COLO829 (cell line): ENCODE results near the gene TMEM184A.
"Not testable (repeated sequence)": the region's sequence is repeated elsewhere in the genome, so short reads cannot be mapped to it uniquely, and the experiment has no call there.

Source experiments
- DNase-seq: peaks from one replicate; pipeline ENCODE4 v3.0.0; 2012; ENCODE audit warnings: low spot score

TMEM184A gene

DNA sequence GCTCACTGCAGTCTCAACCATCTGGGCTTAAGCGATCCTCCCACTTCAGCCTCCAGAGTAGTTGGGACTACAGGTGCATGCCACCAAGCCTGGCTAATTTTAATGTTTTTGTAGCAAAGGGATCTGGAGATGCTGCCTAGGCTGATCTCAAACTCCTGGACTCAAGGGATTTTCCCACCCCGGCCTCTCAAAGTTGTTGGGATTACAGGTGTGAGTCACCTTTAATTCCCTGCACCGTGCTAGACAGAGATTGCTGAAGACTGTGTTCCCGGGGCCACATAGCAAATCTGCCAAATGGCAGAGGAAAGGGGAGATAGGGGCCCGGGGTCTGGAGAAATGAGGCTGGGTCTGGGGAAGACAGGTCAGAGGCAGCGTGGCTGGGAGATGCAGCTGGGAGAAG, 34.5 kb upstream of the TMEM184A start:
- no peak for DNase-seq

GRCh38 chr7:1588978-1589377, 33.0 kb upstream of the TMEM184A start:
- DNase-seq: no peak

- no peak for DNase-seq
These were observed 31.7 kb upstream of the TMEM184A start for GRCh38 chr7:1587738-1588137.

DNA sequence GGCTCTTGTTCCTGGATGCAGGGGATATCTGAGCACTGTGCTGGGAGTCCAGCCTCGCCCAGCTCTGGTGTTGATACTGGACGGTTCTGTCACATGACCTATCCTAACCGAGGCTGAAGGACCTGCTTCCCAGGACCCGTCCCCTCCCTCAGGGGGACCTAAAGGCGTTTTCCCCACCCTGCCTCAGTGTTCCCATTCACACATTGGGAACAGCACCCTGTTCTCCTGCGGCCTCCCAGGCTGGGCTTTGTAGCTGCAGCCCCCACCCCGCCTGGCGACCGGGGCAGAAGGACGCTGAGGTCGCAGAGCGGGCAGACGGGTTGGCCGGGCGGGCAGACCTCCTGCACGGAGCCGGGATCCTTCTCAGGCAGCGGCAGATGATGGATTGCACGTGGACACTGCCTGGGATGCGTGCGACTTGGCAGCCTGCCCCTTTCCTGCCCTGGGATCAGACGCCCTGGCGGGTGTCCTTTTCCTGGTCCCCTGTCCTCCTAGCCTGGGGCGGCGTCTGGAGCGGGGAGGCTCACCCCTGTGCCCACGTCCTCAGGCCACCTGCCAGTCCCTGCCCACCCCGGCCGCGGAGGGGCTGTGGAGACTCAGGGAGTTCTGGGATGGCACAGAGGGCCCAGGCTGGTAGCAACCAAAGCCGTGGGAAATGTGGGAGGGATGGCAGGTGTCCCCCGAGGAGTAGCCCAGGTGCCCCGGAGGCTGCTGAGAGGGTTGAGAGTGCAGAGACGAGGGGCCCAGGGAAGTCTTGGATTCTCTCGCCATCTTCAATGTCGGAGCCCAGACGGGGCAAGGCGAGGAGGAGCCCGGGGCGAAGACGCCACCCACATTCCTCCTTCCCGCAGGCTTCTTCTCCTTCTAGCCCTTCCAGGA, 31.1 kb upstream of the TMEM184A start:
- DNase-seq: no peak

- no peak for DNase-seq
These were observed 30.3 kb upstream of the TMEM184A start for GRCh38 chr7:1586126-1586826.

DNA sequence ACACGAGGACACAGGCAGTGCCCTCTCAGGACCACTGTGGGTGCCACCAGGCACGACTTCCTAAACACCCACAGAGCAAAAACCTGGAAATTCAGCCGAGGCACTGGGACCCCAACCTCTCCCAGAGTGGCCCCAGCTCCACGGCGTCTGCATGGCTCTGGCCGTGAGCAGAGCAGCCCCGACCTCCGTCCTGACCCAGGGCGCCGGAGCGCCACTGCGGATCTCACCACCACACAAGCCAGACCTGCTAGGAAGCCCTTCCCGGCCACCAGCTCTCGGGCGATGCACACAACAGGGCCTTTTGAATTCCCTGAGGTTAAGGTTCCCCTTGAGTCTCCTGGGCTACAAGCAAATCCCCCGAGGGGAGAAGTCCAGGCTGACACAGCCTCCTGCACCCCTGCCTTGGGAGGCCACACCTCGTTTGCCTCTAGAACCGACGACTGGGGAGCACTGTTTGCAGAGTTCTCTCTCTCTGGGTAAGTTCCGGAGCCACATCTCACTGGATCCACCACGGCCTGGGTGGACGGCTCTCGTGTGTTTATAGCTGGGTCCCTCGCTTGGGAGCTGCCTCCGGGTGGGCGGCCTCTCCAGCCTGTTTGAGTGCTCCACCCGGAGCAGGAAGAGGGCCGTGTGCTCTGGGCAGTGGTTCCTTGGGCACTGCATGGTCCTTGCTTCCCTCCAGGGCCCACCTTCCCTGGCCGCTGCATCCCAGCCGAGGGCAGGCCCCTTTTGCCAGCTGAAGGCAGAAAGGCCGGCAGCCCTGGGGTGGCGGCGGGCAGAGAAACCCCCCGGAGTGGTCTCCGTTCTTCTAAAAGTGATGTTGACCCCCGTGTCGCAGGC, 29.4 kb upstream of the TMEM184A start:
- no peak for DNase-seq

GRCh38 chr7:1584700-1585099, 28.7 kb upstream of the TMEM184A start:
- DNase-seq: no peak

DNA sequence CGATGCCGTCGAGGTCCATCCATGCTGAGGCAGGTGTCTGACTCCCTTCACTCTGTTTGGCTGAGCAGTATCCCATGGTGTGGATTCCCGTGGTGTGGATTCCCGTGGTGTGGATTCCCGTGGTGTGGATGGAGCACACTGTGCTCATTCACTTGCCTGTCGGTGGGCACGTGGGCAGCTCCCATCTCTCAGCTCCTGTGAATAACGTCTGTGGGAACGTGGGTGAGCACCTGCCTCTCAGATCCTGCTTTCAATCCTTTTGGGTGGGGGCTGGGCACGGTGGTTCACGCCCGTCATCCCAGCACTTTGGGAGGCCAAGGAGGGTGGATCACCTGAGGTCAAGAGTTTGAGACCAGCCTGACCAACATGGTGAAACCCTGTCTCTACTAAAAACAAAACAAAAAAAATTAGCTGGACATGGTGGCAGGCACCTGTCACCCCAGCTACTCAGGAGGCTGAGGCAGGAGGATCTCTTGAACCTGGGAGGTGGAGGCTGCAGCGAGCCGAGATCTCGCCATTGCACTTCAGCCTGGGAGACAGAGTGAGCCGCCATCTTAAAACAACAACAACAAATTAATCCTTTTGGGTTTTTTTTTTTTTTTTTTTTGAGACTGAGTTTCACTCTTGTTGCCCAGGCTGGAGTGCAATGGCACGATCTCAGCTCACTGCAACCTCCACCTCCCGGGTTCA, 27.4 kb upstream of the TMEM184A start:
- not testable (repeated sequence) for DNase-seq

GRCh38 chr7:1580422-1581030, 24.5 kb upstream of the TMEM184A start:
- DNase-seq: no peak

DNA sequence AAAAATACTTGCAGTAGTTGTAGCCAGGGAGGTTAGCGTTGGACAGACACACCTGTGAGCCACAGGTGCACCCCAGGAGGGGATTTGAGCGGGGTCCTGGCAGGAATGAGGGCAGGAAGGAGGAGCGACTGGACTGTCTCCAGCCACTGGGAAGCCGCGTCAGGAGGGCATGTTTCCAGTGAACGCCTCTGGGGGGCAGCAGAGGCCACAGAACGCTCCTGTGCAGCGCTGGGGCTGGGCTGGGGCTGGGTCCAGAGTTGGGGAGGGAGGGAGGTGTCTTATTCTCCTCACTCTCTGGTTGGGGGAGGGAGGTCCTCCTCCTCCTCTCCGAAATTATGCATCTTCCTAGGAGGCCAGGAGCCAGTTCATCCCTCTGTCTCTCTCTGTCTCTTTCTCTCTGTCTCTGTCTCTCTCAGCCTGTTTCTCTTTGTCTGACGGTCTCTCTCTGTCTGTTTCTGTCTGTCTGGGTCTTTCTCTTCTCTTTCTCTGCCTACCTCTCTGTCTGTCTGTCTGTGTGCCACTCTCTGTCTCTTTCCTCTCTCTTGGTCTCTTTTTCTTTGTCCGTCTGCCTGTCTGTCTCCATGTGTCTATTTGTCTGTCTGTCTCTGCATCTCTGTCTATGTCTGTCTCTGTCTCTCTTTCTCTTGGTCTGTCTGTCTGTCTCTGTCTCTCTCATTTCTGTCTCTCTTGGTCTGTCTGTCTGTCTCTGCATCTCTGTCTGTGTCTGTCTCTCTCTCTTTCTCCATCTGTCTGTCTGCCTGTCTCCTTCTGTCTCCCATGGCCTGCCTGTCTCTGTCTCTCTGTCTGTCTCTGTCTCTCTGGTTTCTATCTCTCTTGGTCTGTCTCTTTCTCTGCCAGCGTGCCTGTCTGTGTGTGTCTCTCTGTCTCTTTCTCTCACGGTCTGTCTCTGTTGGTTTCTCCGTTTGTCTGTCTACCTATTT, 23.7 kb upstream of the TMEM184A start:
- peak; percentile 72 for DNase-seq

- DNase-seq: no peak
These were observed 22.5 kb upstream of the TMEM184A start for GRCh38 chr7:1578513-1578912.

GRCh38 chr7:1576521-1577253, 20.7 kb upstream of the TMEM184A start:
- DNase-seq: no peak

GRCh38 chr7:1575809-1576208, 19.8 kb upstream of the TMEM184A start:
- no peak for DNase-seq

DNA sequence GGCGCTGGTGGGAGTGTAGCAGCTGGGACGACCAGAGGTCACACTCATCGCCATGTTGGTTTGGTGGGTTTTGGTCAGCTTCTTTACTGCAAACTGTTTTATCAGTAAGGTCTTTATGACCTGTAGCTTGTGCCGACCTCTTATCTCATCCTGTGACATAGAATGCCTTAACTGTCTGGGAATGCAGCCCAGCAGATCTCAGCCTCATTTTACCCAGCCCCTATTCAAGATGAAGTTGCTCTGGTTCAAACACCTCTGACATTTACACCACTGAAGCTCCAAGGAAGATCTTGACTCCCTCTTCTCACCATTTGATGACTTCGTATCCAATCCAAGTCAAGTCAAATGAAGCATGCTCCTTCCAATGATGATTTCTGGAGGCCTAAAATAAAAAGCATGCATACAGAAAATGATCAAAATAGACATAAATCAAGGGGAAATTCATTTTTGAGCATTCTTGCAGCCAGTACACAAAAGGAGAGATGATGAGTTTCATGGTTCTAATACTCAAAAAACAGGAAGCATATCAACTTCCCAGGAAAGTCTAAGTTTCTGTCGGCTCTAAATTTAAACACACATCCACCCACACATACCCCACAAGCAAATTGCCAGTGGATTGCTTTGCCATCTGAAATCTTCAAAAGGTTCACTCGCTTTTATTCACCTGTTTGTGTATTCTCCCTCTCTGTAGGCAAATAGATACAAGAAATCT, 16.3 kb upstream of the TMEM184A start:
- no peak for DNase-seq

DNA sequence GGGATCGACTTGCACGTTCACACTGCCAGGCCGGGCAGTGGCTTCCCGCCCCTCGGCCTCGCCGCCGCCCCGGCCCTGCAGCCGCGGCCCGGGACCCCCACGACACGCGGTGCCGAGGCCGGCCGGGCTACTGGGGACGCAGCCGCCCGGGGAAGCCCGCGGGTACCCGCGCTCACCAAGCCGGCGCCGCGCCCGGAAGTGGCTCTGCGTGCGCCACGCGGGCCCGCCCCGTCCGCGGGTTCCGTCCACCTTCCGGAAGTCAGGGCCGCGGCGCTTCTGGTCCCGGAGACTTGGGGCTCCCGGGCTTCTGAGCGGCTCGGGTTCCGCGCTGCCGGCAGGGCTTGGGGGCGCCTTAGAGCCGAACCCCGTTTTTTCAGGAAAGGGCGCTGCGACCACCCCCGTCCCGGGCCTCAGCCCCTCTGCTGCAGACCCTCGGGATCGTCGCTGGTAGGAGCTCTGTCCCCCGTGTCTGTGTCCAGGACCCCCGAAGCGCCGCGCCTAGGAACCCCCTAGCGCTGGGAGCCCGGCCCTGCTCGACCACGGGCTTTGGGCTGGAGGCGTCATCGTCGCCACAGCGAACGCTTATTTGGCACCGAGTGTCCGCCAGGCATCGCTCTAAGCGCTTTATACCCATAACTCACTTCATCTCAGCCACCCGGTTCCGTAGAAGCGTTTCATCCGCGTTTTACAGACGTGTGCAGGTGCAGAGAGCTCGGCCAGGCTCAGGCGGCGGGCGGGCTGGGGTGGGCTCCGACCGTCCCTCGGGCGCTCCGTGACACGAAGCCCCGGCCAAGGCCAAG, 14.0 kb upstream of the TMEM184A start, which contains the start of gene PSMG3:
Gene PSMG3 (minus strand): TSS at position 200 of the 800 bp plus-strand sequence. CDS start 693 bp downstream, outside the sequence.
- peak; percentile 94 for DNase-seq

GRCh38 chr7:1569440-1569832, 13.4 kb upstream of the TMEM184A start:
- no peak for DNase-seq

GRCh38 chr7:1569016-1569415, 13.0 kb upstream of the TMEM184A start:
- DNase-seq: peak; percentile 29
